ENCODE measurements around the gene JAZF1. TPM values are rescaled to one million over a fixed set of nuclear protein-coding genes. Genes with fewer than 3 reads are reported as not detected.

JAZF1 gene
- total and polyA plus RNA-seq, 2 experiments from 2014 or later = 9.5 to 12.1 TPM

DNA sequence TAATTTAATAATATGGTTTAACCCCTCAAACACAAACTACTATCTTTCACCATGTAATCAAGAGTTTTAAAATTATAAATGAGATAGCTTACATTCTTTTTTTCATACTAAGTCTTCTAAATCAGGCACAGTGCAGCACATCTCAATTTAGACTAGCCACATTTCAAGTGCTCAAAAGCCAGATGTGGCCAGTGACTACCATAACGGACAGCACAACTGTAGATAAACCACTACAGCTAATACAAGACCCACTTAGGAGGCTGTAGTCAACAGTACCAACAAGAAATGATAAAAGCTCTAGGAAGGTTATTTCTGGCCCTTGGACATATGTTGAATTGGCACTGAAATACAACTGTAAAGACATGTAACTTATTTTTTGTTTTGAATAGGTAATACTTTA, 65.3 kb downstream of the JAZF1 start:
- no peaks in the 10 kb centered on the region for H3K27me3 ChIP-seq
- H3K9me2 ChIP-seq (replicated peaks; ENCODE audit: insufficient read depth) = no peaks in the 10 kb centered on the region
- no peak overlapping the region for H3K4me3 ChIP-seq
- TF ChIP-seq EZH2phosphoT487 (IDR thresholded peaks at IDR 0.05; ENCODE audit: low read depth, severe bottlenecking, unreplicated experiment) = no peak
- TF ChIP-seq, protein P1, sequence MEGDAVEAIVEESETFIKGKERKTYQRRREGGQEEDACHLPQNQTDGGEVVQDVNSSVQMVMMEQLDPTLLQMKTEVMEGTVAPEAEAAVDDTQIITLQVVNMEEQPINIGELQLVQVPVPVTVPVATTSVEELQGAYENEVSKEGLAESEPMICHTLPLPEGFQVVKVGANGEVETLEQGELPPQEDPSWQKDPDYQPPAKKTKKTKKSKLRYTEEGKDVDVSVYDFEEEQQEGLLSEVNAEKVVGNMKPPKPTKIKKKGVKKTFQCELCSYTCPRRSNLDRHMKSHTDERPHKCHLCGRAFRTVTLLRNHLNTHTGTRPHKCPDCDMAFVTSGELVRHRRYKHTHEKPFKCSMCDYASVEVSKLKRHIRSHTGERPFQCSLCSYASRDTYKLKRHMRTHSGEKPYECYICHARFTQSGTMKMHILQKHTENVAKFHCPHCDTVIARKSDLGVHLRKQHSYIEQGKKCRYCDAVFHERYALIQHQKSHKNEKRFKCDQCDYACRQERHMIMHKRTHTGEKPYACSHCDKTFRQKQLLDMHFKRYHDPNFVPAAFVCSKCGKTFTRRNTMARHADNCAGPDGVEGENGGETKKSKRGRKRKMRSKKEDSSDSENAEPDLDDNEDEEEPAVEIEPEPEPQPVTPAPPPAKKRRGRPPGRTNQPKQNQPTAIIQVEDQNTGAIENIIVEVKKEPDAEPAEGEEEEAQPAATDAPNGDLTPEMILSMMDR (IDR thresholded peaks at IDR 0.05; ENCODE audit: poor library complexity) = no peak
- TF ChIP-seq EZH2 (IDR thresholded peaks at IDR 0.05; ENCODE audit: borderline replicate concordance) = no peak
- H3K36me3 ChIP-seq (replicated peaks; ENCODE audit: insufficient read depth, low read depth) = no peaks in the 10 kb centered on the region
- no peaks in the 10 kb centered on the region for H3K79me2 ChIP-seq
- H3K27ac ChIP-seq = no peak overlapping the region
- no peak overlapping the region for H3K4me2 ChIP-seq
- WGBS (ENCODE audit: low lambda C conversion rate, missing lambda C conversion rate) = 88% methylated on average over 1 of the region's 1 CpG
- H3K4me1 ChIP-seq (ENCODE audit: insufficient read depth) = no peaks in the 10 kb centered on the region
- no peak for DNase-seq (ENCODE audit: low spot score)
- H3K9me3 ChIP-seq (ENCODE audit: low read depth) = no peaks in the 10 kb centered on the region
- no peaks in the 10 kb centered on the region for H4K20me1 ChIP-seq (ENCODE audit: insufficient read depth, poor library complexity, severe bottlenecking)
- no peak overlapping the region for H2AFZ ChIP-seq

DNA sequence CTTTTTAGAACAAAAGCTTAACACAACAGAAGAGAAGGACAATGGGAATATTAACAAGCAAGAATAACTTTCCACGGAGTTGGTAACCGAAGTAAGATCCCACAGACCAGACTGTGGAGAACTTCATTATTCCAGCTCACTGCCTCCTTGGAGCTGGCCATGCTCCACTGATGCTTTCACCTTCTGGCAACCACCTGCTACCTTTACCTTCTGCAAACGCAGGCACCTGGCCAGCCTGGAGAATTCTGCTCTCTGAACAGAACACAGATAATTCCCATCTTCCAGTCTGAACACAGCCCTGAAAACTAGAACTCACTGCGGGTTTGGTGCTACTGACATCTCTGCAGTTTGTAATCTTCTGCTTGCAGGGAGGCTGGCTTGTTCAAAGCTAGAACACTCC, 66.5 kb downstream of the JAZF1 start:
- TF ChIP-seq, protein P1 (IDR thresholded peaks at IDR 0.05; ENCODE audit: poor library complexity) = no peak
- TF ChIP-seq EZH2phosphoT487 (IDR thresholded peaks at IDR 0.05; ENCODE audit: low read depth, severe bottlenecking, unreplicated experiment) = no peak
- TF ChIP-seq EZH2 (IDR thresholded peaks at IDR 0.05; ENCODE audit: borderline replicate concordance) = no peak
- H2AFZ ChIP-seq = no peak overlapping the region
- H3K4me2 ChIP-seq = no peak overlapping the region
- H3K27me3 ChIP-seq = no peaks in the 10 kb centered on the region
- H3K27ac ChIP-seq = no peak overlapping the region
- DNase-seq (ENCODE audit: low spot score) = no peak
- H3K9me3 ChIP-seq (ENCODE audit: low read depth) = no peaks in the 10 kb centered on the region
- H3K4me3 ChIP-seq = no peak overlapping the region
- H3K4me1 ChIP-seq (ENCODE audit: insufficient read depth) = no peaks in the 10 kb centered on the region
- no peaks in the 10 kb centered on the region for H3K9me2 ChIP-seq (replicated peaks; ENCODE audit: insufficient read depth)
- no peaks in the 10 kb centered on the region for H3K36me3 ChIP-seq (replicated peaks; ENCODE audit: insufficient read depth, low read depth)
- H4K20me1 ChIP-seq (ENCODE audit: insufficient read depth, poor library complexity, severe bottlenecking) = no peaks in the 10 kb centered on the region
- H3K79me2 ChIP-seq = peaks cover 4% of the 10 kb centered on the region
- 91% methylated on average over 4 of the region's 4 CpGs for WGBS (ENCODE audit: low lambda C conversion rate, missing lambda C conversion rate)

DNA sequence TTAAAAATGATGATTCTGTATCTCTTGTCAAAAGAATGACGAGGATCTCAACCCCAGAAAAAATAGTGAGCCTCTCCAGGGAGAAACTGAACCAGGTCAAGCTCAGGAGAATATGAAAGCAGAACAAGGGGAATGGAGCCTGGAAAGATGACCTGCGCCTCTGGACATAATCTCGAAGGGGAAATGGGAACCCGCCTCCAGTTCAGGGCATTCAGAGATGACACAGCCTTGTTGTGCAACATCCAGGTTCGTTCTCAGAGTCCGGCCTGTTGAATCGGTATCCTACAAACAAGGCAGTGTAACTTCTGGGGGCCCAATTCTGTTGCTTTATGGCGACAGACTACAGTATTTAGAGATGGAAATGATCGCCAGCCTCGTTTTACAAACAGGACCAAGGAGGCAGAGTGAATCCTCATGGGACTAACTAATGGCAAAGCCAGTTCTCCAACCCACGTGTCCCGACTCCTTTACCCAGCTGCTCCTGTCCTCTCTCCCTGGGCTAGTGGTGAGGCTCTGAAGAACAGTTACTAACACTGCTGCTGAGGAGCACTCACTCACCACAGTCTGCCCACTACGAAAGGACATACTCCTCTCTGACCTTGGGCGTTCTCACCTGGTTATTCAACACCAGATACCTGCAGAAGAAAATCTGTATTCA, 67.6 kb downstream of the JAZF1 start:
- Histone ChIP-seq H3K79me2 (peaks cover 4% of the 10 kb centered on the region), H3K9me2 (replicated peaks; ENCODE audit: insufficient read depth) (no peaks in the 10 kb centered on the region), H3K27me3 (no peaks in the 10 kb centered on the region), H3K4me2 (peak overlapping the region; percentile 13), H3K27ac (no peak overlapping the region), H3K9me3 (ENCODE audit: low read depth) (no peaks in the 10 kb centered on the region), H3K36me3 (replicated peaks; ENCODE audit: insufficient read depth, low read depth) (no peaks in the 10 kb centered on the region), H2AFZ (no peak overlapping the region), H3K4me3 (no peak overlapping the region), H4K20me1 (ENCODE audit: insufficient read depth, poor library complexity, severe bottlenecking) (no peaks in the 10 kb centered on the region), H3K4me1 (ENCODE audit: insufficient read depth) (no peaks in the 10 kb centered on the region)
- 77% methylated on average over 14 of the region's 14 CpGs for WGBS (ENCODE audit: low lambda C conversion rate, missing lambda C conversion rate)
- DNase-seq (ENCODE audit: low spot score) = peak; percentile 23
- TF ChIP-seq EZH2phosphoT487 (IDR thresholded peaks at IDR 0.05; ENCODE audit: low read depth, severe bottlenecking, unreplicated experiment) = no peak
- TF ChIP-seq, protein P1 (IDR thresholded peaks at IDR 0.05; ENCODE audit: poor library complexity) = no peak
- TF ChIP-seq EZH2 (IDR thresholded peaks at IDR 0.05; ENCODE audit: borderline replicate concordance) = no peak

Data from hepatocyte (in vitro differentiated cells).